ENCODE measurements around the gene BANK1. TPM values are rescaled to one million over a fixed set of nuclear protein-coding genes. Genes with fewer than 3 reads are reported as not detected.
A peak's percentile ranks its signal among the peaks of the same experiment; 100 is the strongest.

BANK1 gene
- total and polyA plus RNA-seq, 8 donors = 0.31 to 24.3 (median 2.1) TPM; not detected in 1

- TF ChIP-seq CTCF (IDR thresholded peaks at IDR 0.05) (no peak), POLR2A (IDR thresholded peaks at IDR 0.05) (no peak), POLR2AphosphoS5 (IDR thresholded peaks at IDR 0.05) (no peak), EP300 (IDR thresholded peaks at IDR 0.05) (no peak)
- Histone ChIP-seq H3K27me3 (no peaks in the 10 kb centered on the region), H3K4me3 (no peak overlapping the region), H3K9me3 (no peaks in the 10 kb centered on the region), H3K4me1 (peaks cover 0 to 6% (median 0%) of the 10 kb centered on the region in 4 donors), H3K36me3 (no peaks in the 10 kb centered on the region), H3K27ac (no peak overlapping the region)
- intact Hi-C loops (cut with DNase I; ENCODE audit: low total_unique reads) = no loop called here
- DNase-seq = no peak
- 85 to 91% (median 90%) methylated on average over 3 of the region's 3 CpGs for WGBS, 5 donors
These were observed 199.0 kb downstream of the BANK1 start for GRCh38 chr4:101989551-101989950.

DNA sequence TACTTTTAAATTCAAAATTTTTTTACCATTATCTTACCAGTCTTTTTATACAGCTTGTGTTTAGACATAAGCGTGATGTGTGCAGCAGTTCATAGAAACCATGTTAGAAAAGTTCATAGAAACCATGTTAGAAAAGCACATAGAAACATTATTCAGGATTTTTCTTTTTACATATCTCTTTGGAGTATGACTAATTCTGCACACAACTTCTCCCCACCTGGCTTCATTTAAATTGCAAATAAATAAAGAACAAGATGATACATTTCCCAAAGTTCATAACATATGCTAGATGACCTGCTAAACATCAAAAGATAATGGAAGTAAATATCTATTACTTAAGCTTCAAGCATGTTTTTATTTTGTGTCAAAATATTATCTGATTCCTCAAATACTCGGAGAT is 201.9 kb downstream of the BANK1 start:
- H3K36me3 ChIP-seq = no peaks in the 10 kb centered on the region
- TF ChIP-seq CTCF (IDR thresholded peaks at IDR 0.05) (no peak), POLR2A (IDR thresholded peaks at IDR 0.05) (no peak), EP300 (IDR thresholded peaks at IDR 0.05) (no peak), POLR2AphosphoS5 (IDR thresholded peaks at IDR 0.05) (no peak)
- H3K9me3 ChIP-seq = no peaks in the 10 kb centered on the region
- WGBS, 5 donors = 84 to 91% (median 89%) methylated on average over 2 of the region's 2 CpGs
- no peak for DNase-seq
- intact Hi-C loops (cut with DNase I; ENCODE audit: low total_unique reads) = no loop called here
- H3K27ac ChIP-seq = no peak overlapping the region
- H3K4me3 ChIP-seq = no peak overlapping the region
- peaks cover 0 to 6% (median 0%) of the 10 kb centered on the region in 4 donors for H3K4me1 ChIP-seq
- no peaks in the 10 kb centered on the region for H3K27me3 ChIP-seq

DNA sequence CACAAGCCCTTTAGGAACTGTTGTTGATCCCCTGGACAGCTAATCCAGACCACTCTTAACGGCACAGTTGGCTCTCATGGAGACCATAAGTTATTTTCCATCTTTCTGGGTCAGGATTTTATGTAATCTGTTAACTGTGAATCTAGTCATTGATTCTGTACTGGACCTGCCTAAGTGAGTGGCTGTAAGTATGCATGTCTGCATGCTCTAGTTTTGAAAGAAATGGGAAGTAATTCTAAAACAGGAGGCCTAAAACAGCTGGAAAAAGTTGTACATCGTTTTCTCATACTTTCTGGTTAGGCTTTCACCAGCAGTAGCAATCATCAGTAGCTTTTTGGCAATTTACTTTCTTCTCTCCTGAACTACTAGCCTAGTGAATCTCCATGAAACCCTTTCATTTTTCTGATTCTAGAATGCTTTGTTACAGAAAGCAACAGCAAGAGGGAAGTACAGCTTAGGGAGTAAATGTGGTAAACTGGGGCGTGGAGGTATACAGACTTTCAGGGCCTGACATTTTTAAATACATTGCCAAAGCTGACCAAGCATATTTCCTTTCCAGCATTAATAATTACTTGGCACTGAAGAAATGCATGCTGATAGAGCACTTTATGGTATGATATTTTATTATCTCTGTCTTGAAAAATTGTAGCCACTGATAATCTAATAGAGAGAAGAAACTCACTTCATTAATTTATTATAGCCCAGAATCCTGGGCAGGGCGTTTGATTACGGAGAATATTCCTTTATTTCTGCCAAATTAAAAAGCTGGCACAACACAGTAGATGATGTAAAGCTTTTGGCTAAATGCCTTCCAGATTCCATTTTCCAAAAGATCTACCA is 202.7 kb downstream of the BANK1 start:
- Histone ChIP-seq H3K9me3 (no peaks in the 10 kb centered on the region), H3K27ac (no peak overlapping the region), H3K4me1 (peaks cover 0 to 6% (median 0%) of the 10 kb centered on the region in 4 donors), H3K27me3 (no peaks in the 10 kb centered on the region), H3K36me3 (no peaks in the 10 kb centered on the region), H3K4me3 (no peak overlapping the region)
- WGBS, 5 donors = 54 to 75% (median 69%) methylated on average over 5 of the region's 5 CpGs
- DNase-seq = peak in 1 of 2 donors; percentile 49
- intact Hi-C loops (cut with DNase I; ENCODE audit: low total_unique reads) = no loop called here
- TF ChIP-seq CTCF (IDR thresholded peaks at IDR 0.05) (no peak), EP300 (IDR thresholded peaks at IDR 0.05) (no peak), POLR2A (IDR thresholded peaks at IDR 0.05) (no peak), POLR2AphosphoS5 (IDR thresholded peaks at IDR 0.05) (no peak)

- DNase-seq = peak in 1 of 2 donors; percentile 41
- H3K4me1 ChIP-seq = peaks cover 0 to 6% (median 0%) of the 10 kb centered on the region in 4 donors
- no peak overlapping the region for H3K4me3 ChIP-seq
- intact Hi-C loops (cut with DNase I; ENCODE audit: low total_unique reads) = no loop called here
- WGBS, 5 donors = 65 to 81% (median 78%) methylated on average over 4 of the region's 4 CpGs
- H3K27me3 ChIP-seq = no peaks in the 10 kb centered on the region
- H3K9me3 ChIP-seq = no peaks in the 10 kb centered on the region
- no peaks in the 10 kb centered on the region for H3K36me3 ChIP-seq
- H3K27ac ChIP-seq = no peak overlapping the region
- no peak for TF ChIP-seq EP300 (IDR thresholded peaks at IDR 0.05)
- no peak for TF ChIP-seq POLR2AphosphoS5 (IDR thresholded peaks at IDR 0.05)
- TF ChIP-seq CTCF (IDR thresholded peaks at IDR 0.05) = no peak
- TF ChIP-seq POLR2A (IDR thresholded peaks at IDR 0.05) = no peak
These were observed 203.6 kb downstream of the BANK1 start for GRCh38 chr4:101993842-101994775.

All from stomach (tissue), 9 donors.